Erythroblast (primary cell): ENCODE results near the gene SMOC2.

Source experiments
- DNase-seq, 2 experiments: peaks; one replicate each; lab custom pipeline; 2025; lab: John Stamatoyannopoulos, UW
- GATA1 ChIP-seq: IDR thresholded peaks from 2 replicates; pipeline ENCODE4 v1.6.1; 2011; ENCODE audit warnings: low read depth, mild to moderate bottlenecking, control low read depth, low read length, moderate library complexity
- POLR2A ChIP-seq: IDR thresholded peaks from 2 replicates; pipeline ENCODE4 v1.6.1; 2011; ENCODE audit warnings: mild to moderate bottlenecking, low read length

The SMOC2 gene

GRCh38 chr6:168440520-168441433, at the start of gene SMOC2:
SMOC2 (plus strand) TSS chr6:168441184; CDS start chr6:168441371, 187 bp downstream.
- DNase-seq: no peak
- TF ChIP-seq GATA1 (no peak), POLR2A (no peak)

- TF ChIP-seq GATA1: no peak
- no peak for TF ChIP-seq POLR2A
Observed at GRCh38 chr6:168393126-168393870, 47.7 kb upstream of the SMOC2 start.

GRCh38 chr6:168394606-168395005, 46.4 kb upstream of the SMOC2 start:
- DNase-seq: no peak
- TF ChIP-seq GATA1 (no peak), POLR2A (no peak)

More at GRCh38 chr6:168393126-168393870, 47.7 kb upstream of the SMOC2 start:
- no peak for DNase-seq

GRCh38 chr6:168395983-168396382, 45.0 kb upstream of the SMOC2 start:
- DNase-seq: no peak
- TF ChIP-seq POLR2A (no peak), GATA1 (no peak)

GRCh38 chr6:168396561-168396960, 44.4 kb upstream of the SMOC2 start:
- no peak for TF ChIP-seq POLR2A
- no peak for TF ChIP-seq GATA1
- no peak for DNase-seq

- DNase-seq: no peak
- TF ChIP-seq GATA1: no peak
- no peak for TF ChIP-seq POLR2A
Observed at GRCh38 chr6:168397012-168397411, 44.0 kb upstream of the SMOC2 start.

GRCh38 chr6:168400037-168400436, 40.9 kb upstream of the SMOC2 start:
- TF ChIP-seq POLR2A (no peak), GATA1 (no peak)
- no peak for DNase-seq

- DNase-seq: no peak
- TF ChIP-seq POLR2A: no peak
- no peak for TF ChIP-seq GATA1
Observed at GRCh38 chr6:168403370-168404005, 37.5 kb upstream of the SMOC2 start.

GRCh38 chr6:168404560-168404959, 36.4 kb upstream of the SMOC2 start:
- no peak for TF ChIP-seq POLR2A
- no peak for TF ChIP-seq GATA1
- DNase-seq: no peak

- DNase-seq: no peak
- no peak for TF ChIP-seq POLR2A
- TF ChIP-seq GATA1: no peak
Observed at GRCh38 chr6:168407842-168408241, 33.1 kb upstream of the SMOC2 start.

- TF ChIP-seq POLR2A: no peak
- TF ChIP-seq GATA1: no peak
- no peak for DNase-seq
Observed at GRCh38 chr6:168408504-168409136, 32.4 kb upstream of the SMOC2 start.

GRCh38 chr6:168410035-168410434, 30.9 kb upstream of the SMOC2 start:
- TF ChIP-seq POLR2A: no peak
- TF ChIP-seq GATA1: no peak
- no peak for DNase-seq

- TF ChIP-seq GATA1 (no peak), POLR2A (no peak)
- DNase-seq: no peak
Observed at GRCh38 chr6:168410554-168411011, 30.4 kb upstream of the SMOC2 start.

- TF ChIP-seq POLR2A: no peak
- no peak for TF ChIP-seq GATA1
- DNase-seq: no peak
Observed at GRCh38 chr6:168411130-168411529, 29.9 kb upstream of the SMOC2 start.

- TF ChIP-seq GATA1 (no peak), POLR2A (no peak)
- no peak for DNase-seq
Observed at GRCh38 chr6:168411793-168412192, 29.2 kb upstream of the SMOC2 start.
